Heart left ventricle (tissue), 13 donors: ENCODE data around the gene CBLN1.

ENCODE experiments used
- CTCF ChIP-seq, 12 donors: fragments of 200-600 bp; sonication (generic) in 4 of 12; IDR thresholded peaks; one replicate each; pipeline versions ENCODE4 v1.5.0 to v1.8.0; 2018 to 2022; ENCODE audit warnings: antibody characterized with exemption in 12 of 12, mild to moderate bottlenecking in 5 of 12
- POLR2A ChIP-seq, 2 donors: fragments of 450-650 bp; IDR thresholded peaks; one replicate each; pipeline ENCODE4 v1.6.1; 2017; ENCODE audit warnings: antibody characterized with exemption in 2 of 2, mild to moderate bottlenecking in 2 of 2, moderate library complexity in 2 of 2
- donor health status: ischemic (EF 13 %, LVEDD 7.1; RV severe dilation, severe dysfunction).
- donor health status: DM: no; HTN: yes; CAD: no.
- donor health status: DM: no; HTN: no; CAD: no.
- donor health status: ischemic (EF 25% LVEDD 6.9; RV normal size, moderate dysfunction).
- donor health status: ischemic (EF 25% LVEDD 5.7; RV mildly dilated, moderate dysfunction).
- donor health status: ischemic (EF 35%, LVEDD 5.7; RV mildly dilated, moderate dysfunction).
- donor health status: nonischemic (EF 11% LVEDD 7.7; RV severe dilation, severe dysfunction).
- donor health status: DM: yes; HTN: yes; CAD: no.
- donor health status: PGD.
- donor health status: ischemic (EF 29% LVEDD 5.4; RV normal size, mild dysfunction).
- donor health status: nonischemic (EF 23%, LVEDD 6.1; RV moderate dilation, normal function).

GRCh38 chr16:49248227-49248626 lies 33.4 kb downstream of the CBLN1 start:
- TF ChIP-seq CTCF (IDR thresholded peaks at IDR 0.05) = no peak
- TF ChIP-seq POLR2A (IDR thresholded peaks at IDR 0.05) = no peak
